ENCODE data around the gene IMMP2L. TPM values are rescaled to one million over a fixed set of nuclear protein-coding genes. Genes with fewer than 3 reads are reported as not detected.
"Not testable (repeated sequence)": the region's sequence is repeated elsewhere in the genome, so short reads cannot be mapped to it uniquely, and the experiment has no call there.

Gene IMMP2L
- total and polyA plus RNA-seq, 2 experiments from 2014 or later = 10.1 to 10.4 TPM

GRCh38 chr7:110940756-110941155, 621.5 kb downstream of the IMMP2L start:
- peaks cover 11% of the 10 kb centered on the region; the same call in 1 of the 2 replicates for H3K4me1 ChIP-seq (ENCODE audit: insufficient read depth)
- H3K4me2 ChIP-seq (ENCODE audit: unreplicated experiment) = no peak overlapping the region
- H3K27me3 ChIP-seq (replicated peaks; ENCODE audit: insufficient read depth) = no peaks in the 10 kb centered on the region
- H3K4me3 ChIP-seq = no peak overlapping the region
- peaks cover 16% of the 10 kb centered on the region for H3F3A ChIP-seq (ENCODE audit: insufficient read depth)
- no peaks in the 10 kb centered on the region for H3K9me2 ChIP-seq (ENCODE audit: insufficient read depth)
- no peaks in the 10 kb centered on the region for H3K36me3 ChIP-seq (ENCODE audit: low read depth)
- H3K27ac ChIP-seq = no peak overlapping the region
- no peak for TF ChIP-seq EZH2 (IDR thresholded peaks at IDR 0.05; ENCODE audit: insufficient read depth, poor library complexity, severe bottlenecking)
- no peak for TF ChIP-seq EZH2phosphoT487 (IDR thresholded peaks at IDR 0.05; ENCODE audit: insufficient read depth, low read depth)
- no peaks in the 10 kb centered on the region for H4K20me1 ChIP-seq (ENCODE audit: insufficient read depth)
- in situ Hi-C loops (cut with MboI) = no loop called here
- 91 to 96% methylated on average over 1 of the region's 1 CpG for WGBS, 2 experiments (ENCODE audit: low coverage in 1 of 2, low lambda C conversion rate in 2 of 2, missing lambda C conversion rate in 2 of 2)
- no peak for DNase-seq
- no peak overlapping the region for H3K9ac ChIP-seq
- H3K79me2 ChIP-seq (ENCODE audit: insufficient read depth) = no peaks in the 10 kb centered on the region
- H2AFZ ChIP-seq = no peak overlapping the region
- H3K9me3 ChIP-seq (ENCODE audit: low read depth) = no peaks in the 10 kb centered on the region

GRCh38 chr7:110938165-110938564, 624.1 kb downstream of the IMMP2L start:
- Histone ChIP-seq H3K36me3 (ENCODE audit: low read depth) (no peaks in the 10 kb centered on the region), H3K9me3 (ENCODE audit: low read depth) (no peaks in the 10 kb centered on the region), H2AFZ (no peak overlapping the region), H3K27ac (no peak overlapping the region), H3K4me3 (no peak overlapping the region), H3F3A (ENCODE audit: insufficient read depth) (peaks cover 6% of the 10 kb centered on the region), H3K79me2 (ENCODE audit: insufficient read depth) (no peaks in the 10 kb centered on the region), H4K20me1 (ENCODE audit: insufficient read depth) (no peaks in the 10 kb centered on the region), H3K9ac (no peak overlapping the region), H3K9me2 (ENCODE audit: insufficient read depth) (no peaks in the 10 kb centered on the region), H3K4me2 (ENCODE audit: unreplicated experiment) (no peak overlapping the region), H3K4me1 (ENCODE audit: insufficient read depth) (0 out of 2 replicates have a peak, but pooled peaks cover under 1% of the 10 kb centered on the region), H3K27me3 (replicated peaks; ENCODE audit: insufficient read depth) (no peaks in the 10 kb centered on the region)
- TF ChIP-seq EZH2phosphoT487 (IDR thresholded peaks at IDR 0.05; ENCODE audit: insufficient read depth, low read depth) (no peak), EZH2 (IDR thresholded peaks at IDR 0.05; ENCODE audit: insufficient read depth, poor library complexity, severe bottlenecking) (no peak)
- 85 to 92% methylated on average over 1 of the region's 1 CpG for WGBS, 2 experiments (ENCODE audit: low coverage in 1 of 2, low lambda C conversion rate in 2 of 2, missing lambda C conversion rate in 2 of 2)
- no peak for DNase-seq
- in situ Hi-C loops (cut with MboI) = no loop called here

- H3K4me1 ChIP-seq (ENCODE audit: insufficient read depth); H2AFZ ChIP-seq; H3K79me2 ChIP-seq (ENCODE audit: insufficient read depth); H4K20me1 ChIP-seq (ENCODE audit: insufficient read depth); H3F3A ChIP-seq (ENCODE audit: insufficient read depth); H3K4me3 ChIP-seq; H3K36me3 ChIP-seq (ENCODE audit: low read depth); H3K27me3 ChIP-seq (replicated peaks; ENCODE audit: insufficient read depth); H3K9ac ChIP-seq; DNase-seq; H3K9me3 ChIP-seq (ENCODE audit: low read depth); H3K27ac ChIP-seq; H3K9me2 ChIP-seq (ENCODE audit: insufficient read depth); in situ Hi-C loops (cut with MboI); H3K4me2 ChIP-seq (ENCODE audit: unreplicated experiment): not testable (repeated sequence)
- 87 to 91% methylated on average over 2 of the region's 2 CpGs for WGBS, 2 experiments (ENCODE audit: low coverage in 1 of 2, low lambda C conversion rate in 2 of 2, missing lambda C conversion rate in 2 of 2)
These were observed 625.6 kb downstream of the IMMP2L start for GRCh38 chr7:110936665-110937064.

- Histone ChIP-seq H3K36me3 (ENCODE audit: low read depth) (no peaks in the 10 kb centered on the region), H3F3A (ENCODE audit: insufficient read depth) (no peaks in the 10 kb centered on the region), H4K20me1 (ENCODE audit: insufficient read depth) (no peaks in the 10 kb centered on the region), H2AFZ (no peak overlapping the region), H3K79me2 (ENCODE audit: insufficient read depth) (no peaks in the 10 kb centered on the region), H3K9me3 (ENCODE audit: low read depth) (no peaks in the 10 kb centered on the region), H3K4me3 (no peak overlapping the region), H3K4me2 (ENCODE audit: unreplicated experiment) (no peak overlapping the region), H3K27ac (no peak overlapping the region), H3K4me1 (ENCODE audit: insufficient read depth) (no peaks in the 10 kb centered on the region), H3K27me3 (replicated peaks; ENCODE audit: insufficient read depth) (no peaks in the 10 kb centered on the region), H3K9ac (no peak overlapping the region), H3K9me2 (ENCODE audit: insufficient read depth) (no peaks in the 10 kb centered on the region)
- 69 to 70% methylated on average over 5 of the region's 5 CpGs for WGBS, 2 experiments (ENCODE audit: low coverage in 1 of 2, low lambda C conversion rate in 2 of 2, missing lambda C conversion rate in 2 of 2)
- in situ Hi-C loops (cut with MboI) = no loop called here
- no peak for TF ChIP-seq EZH2 (IDR thresholded peaks at IDR 0.05; ENCODE audit: insufficient read depth, poor library complexity, severe bottlenecking)
- no peak for TF ChIP-seq EZH2phosphoT487 (IDR thresholded peaks at IDR 0.05; ENCODE audit: insufficient read depth, low read depth)
- DNase-seq = no peak
These were observed 632.6 kb downstream of the IMMP2L start for GRCh38 chr7:110929480-110930249.

Data from GM23248 (cell line).